Activated CD8-positive, alpha-beta T cell treated with anti-CD3 and anti-CD28 coated beads for 36 hours (primary cell): ENCODE data around the gene ITGA2B. TPM values are rescaled to one million over a fixed set of nuclear protein-coding genes. Genes with fewer than 3 reads are reported as not detected.

ENCODE experiments used
- ATAC-seq: fragments of 200-7000 bp; cut with Tn5 transposase; one replicate; pipeline ENCODE4 v1.10.0; 2021; ENCODE audit warnings: mild to moderate bottlenecking, moderate library complexity
- CTCF ChIA-PET: fragments of 350-600 bp; sonication (Branson Sonifier 250); formaldehyde crosslinking; loops from one replicate; lab custom pipeline; 2021; ENCODE audit warnings: antibody characterized with exemption; lab: Charles Lee
- POLR2A ChIA-PET: fragments of 350-600 bp; sonication (Branson Sonifier 250); formaldehyde crosslinking; loops from one replicate; lab custom pipeline; 2021; ENCODE audit warnings: antibody characterized with exemption; lab: Charles Lee
- DNase-seq: peaks from one replicate; pipeline ENCODE4 v3.0.0-alpha.2; 2020
- H3K27ac Mint-ChIP-seq: one replicate; pipeline ENCODE4 v1.8.0; 2021; ENCODE audit warnings: mild to moderate bottlenecking, mixed read lengths
- H3K27me3 Mint-ChIP-seq: one replicate; pipeline ENCODE4 v1.8.0; 2021; ENCODE audit warnings: mixed read lengths
- H3K36me3 Mint-ChIP-seq: one replicate; pipeline ENCODE4 v1.8.0; 2021; ENCODE audit warnings: low read depth, mixed read lengths
- H3K4me1 Mint-ChIP-seq: one replicate; pipeline ENCODE4 v1.8.0; 2021; ENCODE audit warnings: low read depth, mixed read lengths
- H3K4me3 Mint-ChIP-seq: one replicate; pipeline ENCODE4 v1.8.0; 2021; ENCODE audit warnings: mild to moderate bottlenecking, moderate library complexity, mixed read lengths
- H3K9me3 Mint-ChIP-seq: one replicate; pipeline ENCODE4 v1.8.0; 2021; ENCODE audit warnings: mixed read lengths
- intact Hi-C: fragments of 100-400 bp; cut with micrococcal nuclease; formaldehyde crosslinking; loops from one replicate; pipeline ENCODE4 v1.10.0; 2022
- total RNA-seq, 2 experiments: library from RNA; stranded (reverse); gene quantifications; one replicate each; pipeline ENCODE4 v1.2.3, GENCODE V29; 2021
- TF ChIP-seq, protein P1 (sequence below): fragments of 200-600 bp; IDR thresholded peaks from one replicate; pipeline ENCODE4 v1.8.0; 2022; ENCODE audit warnings: antibody characterized with exemption, mild to moderate bottlenecking

Gene ITGA2B
- total RNA-seq, 2 experiments from 2014 or later: 1.1 to 1.7 TPM

DNA sequence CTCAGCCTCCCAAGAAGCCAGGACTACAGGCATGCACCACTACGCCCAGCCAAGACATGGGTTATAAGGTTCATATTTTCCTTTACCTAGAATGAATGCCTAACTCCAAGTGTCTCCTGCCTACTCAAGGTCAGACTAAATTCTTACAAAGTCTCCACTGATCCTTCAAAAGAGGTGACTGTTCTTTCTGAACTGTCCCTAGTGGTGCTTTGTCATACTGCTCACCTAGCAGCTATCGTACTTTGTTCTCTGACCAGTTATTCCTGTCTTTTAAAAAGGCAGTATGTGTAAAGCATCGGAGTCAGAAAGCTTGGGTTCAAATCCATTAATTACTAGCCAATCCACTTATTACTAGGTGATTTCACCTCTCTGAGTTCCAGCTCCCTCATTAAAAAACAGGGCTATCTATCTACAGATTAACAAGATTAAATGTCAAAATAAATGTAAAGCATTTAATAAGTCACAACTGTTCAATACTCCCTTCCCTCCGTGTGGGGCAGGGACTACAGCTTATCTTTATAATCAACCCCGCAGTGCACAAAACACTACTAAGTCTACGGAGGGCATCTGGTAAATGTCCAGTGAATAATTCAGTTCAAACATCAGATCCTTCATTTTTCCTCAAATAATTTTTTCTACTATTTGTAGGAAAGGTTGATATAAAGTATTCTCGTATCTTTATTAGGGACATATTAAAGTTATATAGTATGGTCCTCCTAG, 20.0 kb upstream of the ITGA2B start:
- ATAC-seq: no peak
- Mint-ChIP-seq H3K27me3 (no peaks in the 10 kb centered on the region), H3K4me1 (no peaks in the 10 kb centered on the region), H3K9me3 (no peaks in the 10 kb centered on the region), H3K27ac (no peak overlapping the region), H3K4me3 (no peak overlapping the region), H3K36me3 (peaks cover 7% of the 10 kb centered on the region)
- POLR2A ChIA-PET: interaction anchor here (0.8 kb wide), 1 partner anchor 17 kb away, joined by 3 read pairs; no protein-coding TSS in a partner anchor
- no peak for DNase-seq
- TF ChIP-seq, protein P1, sequence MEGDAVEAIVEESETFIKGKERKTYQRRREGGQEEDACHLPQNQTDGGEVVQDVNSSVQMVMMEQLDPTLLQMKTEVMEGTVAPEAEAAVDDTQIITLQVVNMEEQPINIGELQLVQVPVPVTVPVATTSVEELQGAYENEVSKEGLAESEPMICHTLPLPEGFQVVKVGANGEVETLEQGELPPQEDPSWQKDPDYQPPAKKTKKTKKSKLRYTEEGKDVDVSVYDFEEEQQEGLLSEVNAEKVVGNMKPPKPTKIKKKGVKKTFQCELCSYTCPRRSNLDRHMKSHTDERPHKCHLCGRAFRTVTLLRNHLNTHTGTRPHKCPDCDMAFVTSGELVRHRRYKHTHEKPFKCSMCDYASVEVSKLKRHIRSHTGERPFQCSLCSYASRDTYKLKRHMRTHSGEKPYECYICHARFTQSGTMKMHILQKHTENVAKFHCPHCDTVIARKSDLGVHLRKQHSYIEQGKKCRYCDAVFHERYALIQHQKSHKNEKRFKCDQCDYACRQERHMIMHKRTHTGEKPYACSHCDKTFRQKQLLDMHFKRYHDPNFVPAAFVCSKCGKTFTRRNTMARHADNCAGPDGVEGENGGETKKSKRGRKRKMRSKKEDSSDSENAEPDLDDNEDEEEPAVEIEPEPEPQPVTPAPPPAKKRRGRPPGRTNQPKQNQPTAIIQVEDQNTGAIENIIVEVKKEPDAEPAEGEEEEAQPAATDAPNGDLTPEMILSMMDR: peak; percentile 29
- intact Hi-C loops: no loop called here
- CTCF ChIA-PET: interaction anchor here (0.7 to 1.1 kb wide), 3 partner anchors 11 to 246 kb away, joined by 3 to 4 read pairs (median 4); partner anchors contain the start of gene MEIOC

DNA sequence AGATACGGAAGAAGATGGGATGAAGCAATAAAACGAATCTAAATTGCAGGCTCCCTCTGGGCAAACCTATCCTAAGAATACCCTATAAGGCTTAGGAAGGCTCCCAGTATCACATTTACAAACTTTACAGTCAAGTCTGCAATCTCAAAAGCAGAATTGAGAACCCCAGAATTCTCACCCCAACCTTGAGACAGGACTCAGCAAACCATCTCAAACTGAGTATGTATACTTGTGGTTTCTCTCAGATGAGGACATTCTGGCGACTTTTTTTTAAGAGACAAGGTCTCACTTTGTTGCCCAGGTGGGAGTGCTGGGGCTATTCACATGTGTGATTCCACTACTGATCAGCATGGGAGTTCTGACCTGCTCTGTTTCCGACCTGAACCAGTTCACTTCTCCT, 19.3 kb upstream of the ITGA2B start:
- Mint-ChIP-seq H3K36me3 (peaks cover 7% of the 10 kb centered on the region), H3K27ac (no peak overlapping the region), H3K4me3 (no peak overlapping the region), H3K27me3 (no peaks in the 10 kb centered on the region), H3K9me3 (no peaks in the 10 kb centered on the region), H3K4me1 (no peaks in the 10 kb centered on the region)
- TF ChIP-seq, protein P1: no peak
- ATAC-seq (no peak), DNase-seq (no peak)
- intact Hi-C loops: no loop called here
- ChIA-PET POLR2A (no interaction called here), CTCF (interaction anchor here (1.1 kb wide), 1 partner anchor 247 kb away, joined by 3 read pairs; the partner anchor contains the start of gene MEIOC)

DNA sequence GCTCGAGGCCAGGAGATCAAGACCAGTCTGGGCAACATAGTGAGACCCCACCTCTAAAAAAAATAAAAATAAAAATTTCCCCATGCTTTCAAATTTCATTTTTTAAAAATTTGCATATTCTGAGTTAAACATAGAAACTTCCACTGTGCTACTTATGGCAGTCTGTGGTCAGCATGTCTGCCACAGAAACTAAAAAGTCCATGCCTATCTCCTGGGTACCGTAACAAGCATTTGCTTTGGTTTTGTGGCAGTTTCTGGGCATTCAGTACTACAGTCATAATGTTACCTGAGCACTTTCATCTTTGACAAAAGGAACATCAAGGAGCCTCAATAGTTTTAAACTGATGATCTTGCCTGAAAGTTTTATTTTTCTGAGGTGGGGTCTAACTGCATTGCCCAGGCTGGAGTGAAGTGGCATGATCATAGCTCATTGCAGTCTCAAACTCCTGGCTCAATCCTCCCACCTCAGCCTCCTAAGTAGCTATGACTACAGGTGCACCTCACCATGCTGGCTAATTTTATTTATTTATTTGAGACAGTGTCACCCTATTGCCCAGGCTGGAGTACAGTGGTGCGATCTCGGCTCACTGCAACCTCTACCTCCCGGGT, 13.2 kb upstream of the ITGA2B start:
- CTCF ChIA-PET: interaction anchor here (1.2 to 1.5 kb wide), 2 partner anchors 119 to 121 kb away, joined by 3 to 4 read pairs; no protein-coding TSS in a partner anchor
- H3K4me3 Mint-ChIP-seq: no peak overlapping the region
- H3K4me1 Mint-ChIP-seq: peaks cover 4% of the 10 kb centered on the region
- ATAC-seq (no peak), DNase-seq (no peak)
- H3K36me3 Mint-ChIP-seq: peaks cover 29% of the 10 kb centered on the region
- TF ChIP-seq, protein P1: no peak
- intact Hi-C loops: no loop called here
- no peak overlapping the region for H3K27ac Mint-ChIP-seq
- POLR2A ChIA-PET: no interaction called here
- no peaks in the 10 kb centered on the region for H3K9me3 Mint-ChIP-seq
- no peaks in the 10 kb centered on the region for H3K27me3 Mint-ChIP-seq

DNA sequence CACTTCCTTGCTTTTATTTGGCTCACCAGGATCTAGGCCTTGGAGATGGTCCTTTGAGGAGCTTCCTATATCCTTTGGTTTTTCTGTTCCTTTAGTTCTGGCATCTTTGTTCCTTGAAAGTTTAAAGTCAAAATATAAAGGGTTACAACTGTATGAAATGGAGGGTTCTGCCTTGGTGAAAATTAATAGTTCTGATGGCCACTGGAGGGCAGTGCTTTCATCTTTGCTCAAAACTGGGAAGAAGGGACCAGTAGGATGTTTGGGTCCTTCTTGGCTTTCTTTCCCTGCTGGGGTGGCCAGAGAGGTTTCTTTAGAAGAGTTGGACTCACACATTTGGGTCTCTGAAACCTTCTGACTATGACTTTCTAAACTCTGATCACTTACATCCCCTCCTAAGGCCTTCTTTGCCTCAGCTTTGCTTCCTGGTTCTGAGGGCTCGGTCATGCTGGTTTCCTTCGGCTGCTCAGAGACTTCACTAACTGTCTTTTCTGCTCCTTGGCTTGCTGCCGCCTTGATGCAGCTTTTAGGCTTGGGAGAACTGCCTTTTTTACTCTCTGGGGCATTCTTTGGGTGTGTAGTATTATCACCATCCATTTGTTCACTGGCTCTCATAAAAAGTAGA, 10.9 kb upstream of the ITGA2B start:
- POLR2A ChIA-PET: no interaction called here
- H3K9me3 Mint-ChIP-seq: no peaks in the 10 kb centered on the region
- no peak overlapping the region for H3K4me3 Mint-ChIP-seq
- no peak for ATAC-seq
- peaks cover 30% of the 10 kb centered on the region for H3K36me3 Mint-ChIP-seq
- H3K27ac Mint-ChIP-seq: no peak overlapping the region
- intact Hi-C loops: no loop called here
- H3K4me1 Mint-ChIP-seq: peaks cover 4% of the 10 kb centered on the region
- CTCF ChIA-PET: interaction anchor here (0.6 to 2.7 kb wide), 8 partner anchors 16 to 123 kb away, joined by 3 to 7 read pairs (median 4); no protein-coding TSS in a partner anchor
- TF ChIP-seq, protein P1: peak; percentile 33
- no peak for DNase-seq
- H3K27me3 Mint-ChIP-seq: no peaks in the 10 kb centered on the region
